Stimulated activated naive CD8-positive, alpha-beta T cell treated with anti-CD3 and anti-CD28 coated beads, Interleukin-15, amount 100 ng/mL, for 72 hours (primary cell): ENCODE measurements around the gene CDS1.

Experiments used
- ATAC-seq: fragments of 150-1000 bp; cut with Tn5 transposase; 2 replicates; pipeline ENCODE4 v1.10.0; 2021; ENCODE audit warnings: mild to moderate bottlenecking, moderate library complexity
- DNase-seq, 2 donors: peaks; one replicate each; pipeline ENCODE4 v3.0.0; 2021 to 2022
- H3K27ac Mint-ChIP-seq, 2 donors: one replicate each; pipeline ENCODE4 v1.8.0; 2022; ENCODE audit warnings: mild to moderate bottlenecking in 2 of 2, mixed read lengths in 2 of 2, moderate library complexity in 2 of 2
- H3K27me3 Mint-ChIP-seq: one replicate; pipeline ENCODE4 v1.8.0; 2022; ENCODE audit warnings: mixed read lengths
- H3K4me1 Mint-ChIP-seq: one replicate; pipeline ENCODE4 v1.8.0; 2022; ENCODE audit warnings: mild to moderate bottlenecking, mixed read lengths
- H3K4me3 Mint-ChIP-seq, 2 donors: one replicate each; pipeline ENCODE4 v1.8.0; 2022; ENCODE audit warnings: mild to moderate bottlenecking in 2 of 2, mixed read lengths in 2 of 2, moderate library complexity in 1 of 2
- H3K9me3 Mint-ChIP-seq, 2 donors: one replicate each; pipeline ENCODE4 v1.8.0; 2022; ENCODE audit warnings: mixed read lengths in 2 of 2

CDS1 gene

GRCh38 chr4:84583876-84584380, 1.0 kb downstream of the CDS1 start:
- Mint-ChIP-seq H3K4me3 (peak overlapping the region; percentile 80 to 89), H3K4me1 (peaks cover 20% of the 10 kb centered on the region), H3K9me3 (no peaks in the 10 kb centered on the region), H3K27me3 (peaks cover 55% of the 10 kb centered on the region), H3K27ac (no peak overlapping the region)
- ATAC-seq, result peak; percentile 5
- DNase-seq, result no peak

DNA sequence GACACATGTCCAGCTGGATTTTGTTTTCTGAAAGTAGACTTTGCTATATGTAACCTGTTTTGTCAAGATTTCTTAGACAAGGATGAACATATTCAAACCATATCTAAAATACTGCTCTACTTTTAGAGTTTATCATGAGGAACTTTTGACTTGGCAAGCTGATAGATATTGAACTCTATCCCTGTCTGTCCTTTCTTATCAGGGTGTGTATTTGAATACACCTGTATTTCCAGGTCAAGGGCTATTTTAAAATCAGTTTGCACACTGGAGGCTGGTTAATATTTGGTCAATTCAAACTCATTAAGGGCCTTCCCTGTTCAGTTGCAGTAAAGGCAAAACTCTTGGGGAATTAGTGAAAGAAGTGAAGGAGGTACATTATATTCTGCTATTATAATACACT, 2.3 kb downstream of the CDS1 start:
- DNase-seq, result no peak
- Mint-ChIP-seq H3K4me1 (peaks cover 20% of the 10 kb centered on the region), H3K4me3 (no peak overlapping the region), H3K9me3 (no peaks in the 10 kb centered on the region), H3K27ac (no peak overlapping the region), H3K27me3 (peaks cover 60% of the 10 kb centered on the region)
- ATAC-seq, result no peak

DNA sequence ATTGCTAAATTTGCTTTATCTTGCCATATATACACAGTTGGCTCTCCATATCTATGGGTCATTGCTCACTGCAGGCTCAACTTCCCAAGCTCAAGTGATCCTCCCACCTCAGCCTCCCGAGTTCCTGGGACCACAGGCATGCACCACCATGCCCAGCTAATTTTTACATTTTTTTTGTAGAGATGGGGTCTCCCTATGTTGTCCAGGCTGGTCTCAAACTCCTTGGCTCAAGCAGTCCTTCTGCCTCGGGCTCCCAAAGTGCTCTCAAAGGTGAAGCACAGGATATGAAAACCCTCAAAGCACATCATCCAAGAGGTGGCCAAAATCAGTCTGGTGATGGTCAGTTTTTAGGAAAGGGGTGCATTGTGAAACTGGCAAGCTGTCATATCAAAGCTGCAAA, 11.8 kb downstream of the CDS1 start:
- no peaks in the 10 kb centered on the region for H3K9me3 Mint-ChIP-seq
- H3K27me3 Mint-ChIP-seq, result peaks cover 2% of the 10 kb centered on the region
- H3K27ac Mint-ChIP-seq, result no peak overlapping the region
- ATAC-seq (no peak), DNase-seq (no peak)
- H3K4me1 Mint-ChIP-seq, result peaks cover 8% of the 10 kb centered on the region
- H3K4me3 Mint-ChIP-seq, result no peak overlapping the region

DNA sequence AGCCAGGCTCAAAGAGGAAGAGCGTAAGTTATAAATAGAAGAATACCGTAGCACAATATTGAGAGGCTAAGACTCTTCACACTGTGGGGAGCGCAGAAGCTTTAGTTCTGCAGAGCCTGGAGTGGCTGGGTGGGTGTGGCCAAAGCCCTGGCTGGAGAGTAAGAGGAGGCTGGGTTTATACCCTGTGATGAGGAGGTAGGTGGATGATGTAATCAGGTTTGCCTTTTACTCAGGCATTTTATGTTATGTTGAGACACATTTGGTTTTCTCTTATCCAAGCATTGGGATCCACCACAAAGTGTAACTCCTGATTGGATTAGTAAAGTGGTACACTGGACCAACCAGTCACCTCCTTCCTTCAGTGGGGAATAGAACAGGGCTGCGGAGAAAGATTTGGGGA, 13.9 kb downstream of the CDS1 start:
- ATAC-seq, result peak; percentile 82
- H3K27me3 Mint-ChIP-seq, result no peaks in the 10 kb centered on the region
- DNase-seq, result peak in 1 of 2 donors; percentile 25

DNA sequence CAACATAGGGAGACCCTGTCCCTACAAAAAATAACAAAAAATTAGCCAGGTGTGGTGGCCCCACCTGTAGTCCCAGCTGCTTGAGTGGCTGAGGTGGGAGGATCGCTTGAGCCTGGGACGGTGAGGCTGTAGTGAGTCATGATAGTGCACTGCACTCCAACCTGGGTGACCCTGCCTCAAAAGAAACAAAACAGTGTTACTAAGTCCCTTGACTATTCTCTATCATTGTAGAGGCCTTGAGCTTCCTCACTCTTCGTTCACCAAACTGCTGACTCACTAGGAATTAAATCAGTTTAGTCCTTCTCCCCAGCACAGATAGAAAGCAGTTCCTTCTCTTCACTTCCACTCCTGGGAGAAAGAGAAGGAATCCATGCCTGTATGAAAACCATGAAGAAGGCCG, 14.5 kb downstream of the CDS1 start:
- Mint-ChIP-seq H3K27me3 (no peaks in the 10 kb centered on the region), H3K9me3 (no peaks in the 10 kb centered on the region), H3K4me1 (peaks cover 8% of the 10 kb centered on the region), H3K4me3 (no peak overlapping the region), H3K27ac (peak overlapping the region; percentile 34 to 59)
- no peak for ATAC-seq
- DNase-seq, result no peak

More for the DNA sequence above, 13.9 kb downstream of the CDS1 start:
- Mint-ChIP-seq H3K27ac (peak overlapping the region; percentile 59 to 94), H3K9me3 (no peaks in the 10 kb centered on the region), H3K4me1 (peaks cover 8% of the 10 kb centered on the region), H3K4me3 (no peak overlapping the region)

DNA sequence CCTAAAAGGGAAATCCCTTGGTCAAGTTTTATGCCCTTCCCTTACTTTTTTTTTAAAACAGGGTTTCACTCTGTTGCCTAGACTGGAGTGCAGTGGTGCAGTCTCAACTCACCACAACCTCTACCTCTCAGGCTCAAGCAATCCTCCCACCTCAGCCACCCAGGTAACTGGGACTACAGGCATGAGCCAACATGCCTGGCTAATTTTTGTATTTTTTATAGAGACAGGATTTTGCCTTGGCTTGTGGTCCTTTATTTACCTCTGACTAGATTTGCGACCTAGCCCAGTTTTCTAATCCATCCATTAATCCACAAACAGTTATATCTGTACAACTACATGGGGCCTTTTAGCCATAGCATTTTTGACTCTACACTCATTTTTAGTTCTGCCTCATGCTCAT, 23.7 kb downstream of the CDS1 start:
- Mint-ChIP-seq H3K9me3 (no peaks in the 10 kb centered on the region), H3K27ac (no peak overlapping the region), H3K4me3 (no peak overlapping the region), H3K27me3 (no peaks in the 10 kb centered on the region), H3K4me1 (no peaks in the 10 kb centered on the region)
- ATAC-seq, result no peak
- DNase-seq, result no peak

- H3K27ac Mint-ChIP-seq, result no peak overlapping the region
- H3K27me3 Mint-ChIP-seq, result no peaks in the 10 kb centered on the region
- no peaks in the 10 kb centered on the region for H3K9me3 Mint-ChIP-seq
- no peaks in the 10 kb centered on the region for H3K4me1 Mint-ChIP-seq
- no peak for ATAC-seq
- no peak overlapping the region for H3K4me3 Mint-ChIP-seq
- no peak for DNase-seq
These were observed 28.6 kb downstream of the CDS1 start for GRCh38 chr4:84611531-84611930.

GRCh38 chr4:84614891-84615290, 32.0 kb downstream of the CDS1 start:
- Mint-ChIP-seq H3K9me3 (no peaks in the 10 kb centered on the region), H3K27me3 (no peaks in the 10 kb centered on the region), H3K4me3 (no peak overlapping the region), H3K27ac (no peak overlapping the region), H3K4me1 (no peaks in the 10 kb centered on the region)
- ATAC-seq (no peak), DNase-seq (no peak)

DNA sequence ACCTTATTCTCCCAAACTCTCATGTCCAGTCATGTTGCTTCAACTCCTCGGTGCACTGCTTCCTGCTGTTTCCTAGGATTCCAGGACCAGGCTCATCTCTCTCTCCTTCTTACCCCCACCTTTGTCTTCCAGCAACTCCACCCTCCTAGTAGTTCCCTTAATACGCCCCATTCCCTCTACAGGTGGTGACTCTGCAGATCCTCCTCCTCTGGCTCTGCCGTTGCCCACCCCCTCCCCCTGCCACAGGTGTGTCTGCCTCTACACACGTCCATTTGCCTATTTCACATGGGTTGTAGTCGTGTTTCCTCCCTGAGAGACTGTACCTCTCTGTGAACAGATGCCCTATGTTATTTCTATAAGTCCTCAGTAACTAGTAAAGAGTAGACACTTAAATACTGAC, 32.4 kb downstream of the CDS1 start:
- Mint-ChIP-seq H3K27me3 (no peaks in the 10 kb centered on the region), H3K4me1 (no peaks in the 10 kb centered on the region), H3K9me3 (no peaks in the 10 kb centered on the region), H3K4me3 (no peak overlapping the region), H3K27ac (no peak overlapping the region)
- ATAC-seq, result no peak
- DNase-seq, result no peak

DNA sequence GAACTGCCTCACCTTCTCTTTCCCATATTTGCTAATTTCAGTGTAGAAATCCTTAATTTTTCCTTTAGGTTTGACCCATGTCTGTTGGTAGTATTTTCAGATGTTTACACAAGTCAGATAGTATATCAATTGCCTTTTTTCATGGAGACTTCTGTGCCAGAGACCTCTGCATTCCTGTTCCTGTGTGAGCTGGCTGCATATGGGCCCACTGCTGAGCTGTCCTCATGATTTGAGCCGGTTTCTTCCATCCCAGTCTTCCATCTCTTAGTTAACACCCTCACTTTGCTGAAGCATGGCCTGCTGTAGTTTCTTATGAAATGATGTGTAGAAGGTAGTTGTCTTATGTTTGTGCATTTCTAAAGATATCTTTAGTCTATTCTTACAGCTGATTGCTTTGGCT, 40.0 kb downstream of the CDS1 start:
- H3K27ac Mint-ChIP-seq, result no peak overlapping the region
- no peak overlapping the region for H3K4me3 Mint-ChIP-seq

GRCh38 chr4:84623661-84624060, 40.7 kb downstream of the CDS1 start:
- no peaks in the 10 kb centered on the region for H3K9me3 Mint-ChIP-seq
- DNase-seq (no peak), ATAC-seq (no peak)
- H3K4me1 Mint-ChIP-seq, result no peaks in the 10 kb centered on the region
- H3K4me3 Mint-ChIP-seq, result no peak overlapping the region
- H3K27me3 Mint-ChIP-seq, result no peaks in the 10 kb centered on the region
- no peak overlapping the region for H3K27ac Mint-ChIP-seq

More for the DNA sequence above, 40.0 kb downstream of the CDS1 start:
- ATAC-seq, result no peak
- no peaks in the 10 kb centered on the region for H3K27me3 Mint-ChIP-seq
- DNase-seq, result no peak
- no peaks in the 10 kb centered on the region for H3K9me3 Mint-ChIP-seq
- H3K4me1 Mint-ChIP-seq, result no peaks in the 10 kb centered on the region

- DNase-seq (no peak), ATAC-seq (no peak)
- Mint-ChIP-seq H3K27ac (peak overlapping the region in 1 of 2 donors; percentile 69), H3K4me1 (no peaks in the 10 kb centered on the region), H3K4me3 (no peak overlapping the region), H3K9me3 (no peaks in the 10 kb centered on the region), H3K27me3 (no peaks in the 10 kb centered on the region)
These were observed 43.7 kb downstream of the CDS1 start for GRCh38 chr4:84626673-84627072.

DNA sequence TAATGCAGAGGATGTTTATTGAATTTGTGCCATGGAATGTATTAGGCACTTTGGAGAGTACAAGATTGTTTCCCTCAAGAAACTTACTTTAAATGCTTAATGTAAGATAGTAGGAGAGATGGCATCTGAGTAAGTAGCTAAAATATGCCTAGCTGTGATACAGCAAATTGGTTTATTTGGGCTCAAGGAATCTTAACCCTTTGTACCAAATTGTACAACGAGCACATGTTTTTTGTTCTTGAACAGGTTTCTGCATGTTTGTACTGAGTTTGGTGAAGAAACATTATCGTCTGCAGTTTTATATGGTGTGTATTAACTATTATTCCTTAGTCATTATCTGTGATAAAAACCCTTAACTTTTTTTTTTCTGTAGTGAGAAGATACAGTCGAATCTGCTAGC, 48.6 kb downstream of the CDS1 start:
- DNase-seq (no peak), ATAC-seq (no peak)
- Mint-ChIP-seq H3K27me3 (no peaks in the 10 kb centered on the region), H3K4me3 (no peak overlapping the region), H3K27ac (no peak overlapping the region), H3K9me3 (peaks cover 0 to 8% of the 10 kb centered on the region in 2 donors), H3K4me1 (no peaks in the 10 kb centered on the region)

DNA sequence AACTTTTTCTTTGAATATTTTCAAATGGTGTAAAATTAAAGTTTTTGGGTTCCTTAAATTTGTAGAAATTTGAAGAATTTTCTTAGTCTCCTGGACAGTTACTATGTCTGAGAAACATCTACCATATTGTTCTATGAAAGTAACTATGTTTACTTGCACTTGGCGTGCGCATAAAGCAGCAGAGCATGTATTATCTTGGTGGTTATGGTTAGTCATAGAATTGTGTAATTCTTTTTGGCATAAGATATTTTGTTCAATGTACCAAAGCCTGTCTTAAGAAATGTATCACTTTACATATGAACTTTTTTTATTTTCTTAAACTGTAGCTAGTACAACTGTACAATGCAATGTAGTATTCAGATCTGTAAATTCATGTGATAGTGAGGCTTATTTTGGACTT, 49.2 kb downstream of the CDS1 start:
- peaks cover 0 to 8% of the 10 kb centered on the region in 2 donors for H3K9me3 Mint-ChIP-seq

GRCh38 chr4:84634961-84635360, 52.0 kb downstream of the CDS1 start:
- H3K4me1 Mint-ChIP-seq, result no peaks in the 10 kb centered on the region
- no peak for ATAC-seq
- DNase-seq, result no peak
- peaks cover 0 to 8% of the 10 kb centered on the region in 2 donors for H3K9me3 Mint-ChIP-seq
- H3K27me3 Mint-ChIP-seq, result no peaks in the 10 kb centered on the region
- H3K4me3 Mint-ChIP-seq, result no peak overlapping the region
- H3K27ac Mint-ChIP-seq, result no peak overlapping the region

More for the DNA sequence above, 49.2 kb downstream of the CDS1 start:
- Mint-ChIP-seq H3K27me3 (no peaks in the 10 kb centered on the region), H3K4me1 (no peaks in the 10 kb centered on the region), H3K4me3 (no peak overlapping the region), H3K27ac (no peak overlapping the region)
- DNase-seq, result no peak
- no peak for ATAC-seq

- no peak overlapping the region for H3K27ac Mint-ChIP-seq
- no peaks in the 10 kb centered on the region for H3K4me1 Mint-ChIP-seq
- H3K4me3 Mint-ChIP-seq, result no peak overlapping the region
- no peaks in the 10 kb centered on the region for H3K27me3 Mint-ChIP-seq
- H3K9me3 Mint-ChIP-seq, result peaks cover 0 to 8% of the 10 kb centered on the region in 2 donors
- DNase-seq, result no peak
- no peak for ATAC-seq
These were observed 55.2 kb downstream of the CDS1 start for GRCh38 chr4:84638092-84638491.

- DNase-seq (no peak), ATAC-seq (no peak)
- peaks cover 0 to 8% of the 10 kb centered on the region in 2 donors for H3K9me3 Mint-ChIP-seq
- H3K27me3 Mint-ChIP-seq, result no peaks in the 10 kb centered on the region
- H3K4me3 Mint-ChIP-seq, result no peak overlapping the region
- no peaks in the 10 kb centered on the region for H3K4me1 Mint-ChIP-seq
- no peak overlapping the region for H3K27ac Mint-ChIP-seq
These were observed 56.2 kb downstream of the CDS1 start for GRCh38 chr4:84639145-84639544.
